ENCODE measurements around the gene LRRC2. TPM values are rescaled to one million over a fixed set of nuclear protein-coding genes. Genes with fewer than 3 reads are reported as not detected.
"Not testable (repeated sequence)": the region's sequence is repeated elsewhere in the genome, so short reads cannot be mapped to it uniquely, and the experiment has no call there.

LRRC2 gene
- polyA plus RNA-seq, 3 donors = not detected

- H4K20me1 ChIP-seq (ENCODE audit: insufficient read depth, low read length) = no peaks in the 10 kb centered on the region
- Mint-ChIP-seq H3K4me1 (peaks cover 6% of the 10 kb centered on the region), H3K4me3 (no peak overlapping the region), H3K9me3 (peaks cover 0 to 2% (median 0%) of the 10 kb centered on the region in 7 donors), H3K36me3 (no peaks in the 10 kb centered on the region), H3K27me3 (ENCODE audit: low read depth in 3 of 3) (peaks cover 18 to 37% (median 20%) of the 10 kb centered on the region in 3 donors), H3K27ac (peak overlapping the region in 1 of 7 donors; percentile 15)
- H3K36me3 ChIP-seq (replicated peaks in 1 of 2; ENCODE audit: control insufficient read depth in 1 of 2, insufficient read depth in 2 of 2, low read length in 2 of 2) = no peaks in the 10 kb centered on the region
- H3K27me3 ChIP-seq (ENCODE audit: control insufficient read depth in 2 of 2, insufficient read depth in 2 of 2, low read length in 2 of 2) = peaks cover 0 to 22% of the 10 kb centered on the region in 2 donors
- H3K27ac ChIP-seq (ENCODE audit: low read depth in 1 of 2, low read length in 2 of 2) = no peak overlapping the region
- no peak overlapping the region for H3K4me2 ChIP-seq (replicated peaks; ENCODE audit: extremely low read depth, low read length, poor library complexity, severe bottlenecking)
- intact Hi-C loops (cut with micrococcal nuclease) = no loop called here
- H3K9me3 ChIP-seq (replicated peaks in 1 of 2; ENCODE audit: control insufficient read depth in 1 of 2, insufficient read depth in 1 of 2, low read length in 2 of 2) = no peaks in the 10 kb centered on the region
- no peak for DNase-seq
- no peaks in the 10 kb centered on the region for H3K4me1 ChIP-seq (ENCODE audit: control insufficient read depth in 1 of 2, insufficient read depth in 2 of 2, low read length in 2 of 2)
- 93% methylated on average over 9 of the region's 14 CpGs for WGBS (ENCODE audit: insufficient coverage)
- H2AFZ ChIP-seq (ENCODE audit: insufficient read depth, low read depth, low read length, poor library complexity, severe bottlenecking) = no peak overlapping the region
- TF ChIP-seq, protein P1, sequence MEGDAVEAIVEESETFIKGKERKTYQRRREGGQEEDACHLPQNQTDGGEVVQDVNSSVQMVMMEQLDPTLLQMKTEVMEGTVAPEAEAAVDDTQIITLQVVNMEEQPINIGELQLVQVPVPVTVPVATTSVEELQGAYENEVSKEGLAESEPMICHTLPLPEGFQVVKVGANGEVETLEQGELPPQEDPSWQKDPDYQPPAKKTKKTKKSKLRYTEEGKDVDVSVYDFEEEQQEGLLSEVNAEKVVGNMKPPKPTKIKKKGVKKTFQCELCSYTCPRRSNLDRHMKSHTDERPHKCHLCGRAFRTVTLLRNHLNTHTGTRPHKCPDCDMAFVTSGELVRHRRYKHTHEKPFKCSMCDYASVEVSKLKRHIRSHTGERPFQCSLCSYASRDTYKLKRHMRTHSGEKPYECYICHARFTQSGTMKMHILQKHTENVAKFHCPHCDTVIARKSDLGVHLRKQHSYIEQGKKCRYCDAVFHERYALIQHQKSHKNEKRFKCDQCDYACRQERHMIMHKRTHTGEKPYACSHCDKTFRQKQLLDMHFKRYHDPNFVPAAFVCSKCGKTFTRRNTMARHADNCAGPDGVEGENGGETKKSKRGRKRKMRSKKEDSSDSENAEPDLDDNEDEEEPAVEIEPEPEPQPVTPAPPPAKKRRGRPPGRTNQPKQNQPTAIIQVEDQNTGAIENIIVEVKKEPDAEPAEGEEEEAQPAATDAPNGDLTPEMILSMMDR (IDR thresholded peaks at IDR 0.05) = no peak
- no peaks in the 10 kb centered on the region for H3K79me2 ChIP-seq (ENCODE audit: insufficient read depth, low read length)
- no peak overlapping the region for H3K9ac ChIP-seq (ENCODE audit: insufficient read depth, low read length, poor library complexity, severe bottlenecking)
- H3K4me3 ChIP-seq (replicated peaks in 1 of 3; ENCODE audit: low read depth in 2 of 3, low read length in 3 of 3) = no peak overlapping the region
Observed at GRCh38 chr3:46579756-46580286, 13.7 kb upstream of the LRRC2 start.

- TF ChIP-seq, protein P1 (IDR thresholded peaks at IDR 0.05) = no peak
- H3K4me3 Mint-ChIP-seq = no peak overlapping the region
- Histone ChIP-seq H3K4me1 (ENCODE audit: control insufficient read depth in 1 of 2, insufficient read depth in 2 of 2, low read length in 2 of 2) (no peaks in the 10 kb centered on the region), H3K27ac (ENCODE audit: low read depth in 1 of 2, low read length in 2 of 2) (no peak overlapping the region), H3K9me3 (replicated peaks in 1 of 2; ENCODE audit: control insufficient read depth in 1 of 2, insufficient read depth in 1 of 2, low read length in 2 of 2) (no peaks in the 10 kb centered on the region), H3K27me3 (ENCODE audit: control insufficient read depth in 2 of 2, insufficient read depth in 2 of 2, low read length in 2 of 2) (peaks cover 0 to 22% of the 10 kb centered on the region in 2 donors), H3K4me2 (replicated peaks; ENCODE audit: extremely low read depth, low read length, poor library complexity, severe bottlenecking) (no peak overlapping the region), H3K36me3 (replicated peaks in 1 of 2; ENCODE audit: control insufficient read depth in 1 of 2, insufficient read depth in 2 of 2, low read length in 2 of 2) (no peaks in the 10 kb centered on the region), H2AFZ (ENCODE audit: insufficient read depth, low read depth, low read length, poor library complexity, severe bottlenecking) (no peak overlapping the region), H4K20me1 (ENCODE audit: insufficient read depth, low read length) (no peaks in the 10 kb centered on the region), H3K9ac (ENCODE audit: insufficient read depth, low read length, poor library complexity, severe bottlenecking) (no peak overlapping the region), H3K79me2 (ENCODE audit: insufficient read depth, low read length) (no peaks in the 10 kb centered on the region), H3K4me3 (replicated peaks in 1 of 3; ENCODE audit: low read depth in 2 of 3, low read length in 3 of 3) (no peak overlapping the region)
- no peak overlapping the region for H3K27ac Mint-ChIP-seq
- 100% methylated on average over 3 of the region's 10 CpGs for WGBS (ENCODE audit: insufficient coverage)
- H3K27me3 Mint-ChIP-seq (ENCODE audit: low read depth in 3 of 3) = peaks cover 18 to 41% (median 20%) of the 10 kb centered on the region in 3 donors
- no peaks in the 10 kb centered on the region for H3K36me3 Mint-ChIP-seq
- peaks cover 0 to 2% (median 0%) of the 10 kb centered on the region in 7 donors for H3K9me3 Mint-ChIP-seq
- intact Hi-C loops (cut with micrococcal nuclease) = no loop called here
- H3K4me1 Mint-ChIP-seq = peaks cover 6% of the 10 kb centered on the region
- DNase-seq = no peak
Observed at GRCh38 chr3:46578973-46579755, 13.1 kb upstream of the LRRC2 start.

DNA sequence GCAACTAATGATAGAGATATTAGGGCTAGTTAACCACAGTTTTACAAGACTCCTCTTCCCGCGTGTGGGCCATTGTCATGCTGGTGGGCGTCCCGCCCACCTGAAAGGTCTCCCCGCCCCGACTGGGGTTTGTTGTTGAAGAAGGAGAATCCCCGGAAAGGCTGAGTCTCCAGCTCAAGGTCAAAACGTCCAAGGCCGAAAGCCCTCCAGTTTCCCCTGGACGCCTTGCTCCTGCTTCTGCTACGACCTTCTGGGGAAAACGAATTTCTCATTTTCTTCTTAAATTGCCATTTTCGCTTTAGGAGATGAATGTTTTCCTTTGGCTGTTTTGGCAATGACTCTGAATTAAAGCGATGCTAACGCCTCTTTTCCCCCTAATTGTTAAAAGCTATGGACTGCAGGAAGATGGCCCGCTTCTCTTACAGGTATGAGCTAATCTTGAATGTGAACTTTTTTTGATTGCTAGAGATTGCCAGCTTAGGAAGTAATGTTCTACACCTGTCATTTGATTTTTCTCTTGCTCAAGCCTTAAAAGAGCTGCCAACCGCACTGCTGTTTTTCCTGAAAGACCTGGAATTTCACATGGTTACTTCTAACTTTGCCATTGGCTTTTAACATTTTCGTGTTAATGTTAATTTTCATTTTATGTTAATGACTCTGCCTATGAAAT is 11.6 kb upstream of the LRRC2 start:
- H3K4me1 Mint-ChIP-seq; H3K9me3 ChIP-seq (replicated peaks in 1 of 2; ENCODE audit: control insufficient read depth in 1 of 2, insufficient read depth in 1 of 2, low read length in 2 of 2); H4K20me1 ChIP-seq (ENCODE audit: insufficient read depth, low read length); DNase-seq; H3K27ac ChIP-seq (ENCODE audit: low read depth in 1 of 2, low read length in 2 of 2); H2AFZ ChIP-seq (ENCODE audit: insufficient read depth, low read depth, low read length, poor library complexity, severe bottlenecking); H3K36me3 ChIP-seq (replicated peaks in 1 of 2; ENCODE audit: control insufficient read depth in 1 of 2, insufficient read depth in 2 of 2, low read length in 2 of 2); H3K36me3 Mint-ChIP-seq; intact Hi-C loops (cut with micrococcal nuclease); H3K79me2 ChIP-seq (ENCODE audit: insufficient read depth, low read length); H3K9ac ChIP-seq (ENCODE audit: insufficient read depth, low read length, poor library complexity, severe bottlenecking); H3K4me2 ChIP-seq (replicated peaks; ENCODE audit: extremely low read depth, low read length, poor library complexity, severe bottlenecking); H3K4me3 Mint-ChIP-seq; H3K9me3 Mint-ChIP-seq; H3K4me1 ChIP-seq (ENCODE audit: control insufficient read depth in 1 of 2, insufficient read depth in 2 of 2, low read length in 2 of 2); H3K4me3 ChIP-seq (replicated peaks in 1 of 3; ENCODE audit: low read depth in 2 of 3, low read length in 3 of 3): not testable (repeated sequence)
- Mint-ChIP-seq H3K27ac (peak overlapping the region in 1 of 7 donors; percentile 66), H3K27me3 (ENCODE audit: low read depth in 3 of 3) (peaks cover 18 to 47% (median 22%) of the 10 kb centered on the region in 3 donors)
- WGBS (ENCODE audit: insufficient coverage) = 100% methylated on average over 2 of the region's 18 CpGs
- peaks cover 0 to 22% of the 10 kb centered on the region in 2 donors for H3K27me3 ChIP-seq (ENCODE audit: control insufficient read depth in 2 of 2, insufficient read depth in 2 of 2, low read length in 2 of 2)

Data from CD14-positive monocyte (primary cell).